ENCODE data around the gene HOXA4. TPM values are rescaled to one million over a fixed set of nuclear protein-coding genes. Genes with fewer than 3 reads are reported as not detected.

HOXA4 gene
- polyA plus RNA-seq, 1 donor (not counting 4 experiments of a cell fraction or from before 2014, with no cell fraction given) = 1.5 TPM

DNA sequence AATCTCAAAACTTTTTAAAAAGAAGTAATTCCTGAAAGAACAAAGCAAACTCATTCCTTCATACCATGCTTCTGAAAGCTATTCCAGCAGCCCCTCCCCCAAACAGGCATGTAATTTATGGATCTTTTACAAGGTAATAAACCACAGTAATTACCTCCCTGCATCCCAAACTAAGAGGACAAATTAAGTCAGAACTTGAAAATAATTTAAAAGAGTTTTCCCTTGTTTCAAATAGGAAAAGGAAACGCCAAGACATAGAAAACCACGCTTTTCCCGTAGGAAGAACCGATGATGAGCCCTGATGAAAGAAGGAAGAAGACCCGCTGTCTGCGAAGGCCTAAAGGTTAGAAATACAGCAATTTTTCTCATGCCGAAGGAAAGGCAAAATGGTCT, 8.9 kb downstream of the HOXA4 start:
- no peak for FAIRE-seq
- H3K9me1 ChIP-seq (ENCODE audit: control insufficient read depth, extremely low read depth, insufficient read depth, low read length) = no peaks in the 10 kb centered on the region
- no peaks in the 10 kb centered on the region for H4K20me1 ChIP-seq (ENCODE audit: control insufficient read depth, extremely low read depth, insufficient read depth, low read length)
- H3K27me3 ChIP-seq (ENCODE audit: control insufficient read depth, extremely low read depth, insufficient read depth, low read length) = no peaks in the 10 kb centered on the region
- no peak overlapping the region for H3K27ac ChIP-seq (ENCODE audit: control insufficient read depth, insufficient read depth, low read length)
- no peak overlapping the region for H3K4me3 ChIP-seq (ENCODE audit: control insufficient read depth in 2 of 3, extremely low read depth in 1 of 3, insufficient read depth in 2 of 3, low read depth in 1 of 3, low read length in 3 of 3)
- DNase-seq (ENCODE audit: low read depth, low spot score) = no peak
- H3K79me2 ChIP-seq (ENCODE audit: control insufficient read depth, insufficient read depth, low read length) = peaks cover 6% of the 10 kb centered on the region
- H3K4me2 ChIP-seq (ENCODE audit: control insufficient read depth, extremely low read depth, insufficient read depth, low read depth, low read length) = no peak overlapping the region
- H2AFZ ChIP-seq (ENCODE audit: control insufficient read depth, low read length) = no peak overlapping the region
- H3K9me3 ChIP-seq (ENCODE audit: control insufficient read depth, low read depth, low read length) = no peaks in the 10 kb centered on the region
- H3K9ac ChIP-seq (ENCODE audit: control insufficient read depth, extremely low read depth, insufficient read depth, low read length) = peak overlapping the region; percentile 29
- TF ChIP-seq, protein P1, sequence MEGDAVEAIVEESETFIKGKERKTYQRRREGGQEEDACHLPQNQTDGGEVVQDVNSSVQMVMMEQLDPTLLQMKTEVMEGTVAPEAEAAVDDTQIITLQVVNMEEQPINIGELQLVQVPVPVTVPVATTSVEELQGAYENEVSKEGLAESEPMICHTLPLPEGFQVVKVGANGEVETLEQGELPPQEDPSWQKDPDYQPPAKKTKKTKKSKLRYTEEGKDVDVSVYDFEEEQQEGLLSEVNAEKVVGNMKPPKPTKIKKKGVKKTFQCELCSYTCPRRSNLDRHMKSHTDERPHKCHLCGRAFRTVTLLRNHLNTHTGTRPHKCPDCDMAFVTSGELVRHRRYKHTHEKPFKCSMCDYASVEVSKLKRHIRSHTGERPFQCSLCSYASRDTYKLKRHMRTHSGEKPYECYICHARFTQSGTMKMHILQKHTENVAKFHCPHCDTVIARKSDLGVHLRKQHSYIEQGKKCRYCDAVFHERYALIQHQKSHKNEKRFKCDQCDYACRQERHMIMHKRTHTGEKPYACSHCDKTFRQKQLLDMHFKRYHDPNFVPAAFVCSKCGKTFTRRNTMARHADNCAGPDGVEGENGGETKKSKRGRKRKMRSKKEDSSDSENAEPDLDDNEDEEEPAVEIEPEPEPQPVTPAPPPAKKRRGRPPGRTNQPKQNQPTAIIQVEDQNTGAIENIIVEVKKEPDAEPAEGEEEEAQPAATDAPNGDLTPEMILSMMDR (optimal IDR thresholded peaks at IDR 0.05 in 1 of 3, IDR thresholded peaks at IDR 0.05 in 1 of 3, conservative IDR thresholded peaks at IDR 0.05 in 1 of 3; ENCODE audit: extremely low read depth in 1 of 3, insufficient read depth in 2 of 3, low read length in 3 of 3) = no peak
- TF ChIP-seq EZH2 (IDR thresholded peaks at IDR 0.05; ENCODE audit: low read length) = no peak
- H3K4me1 ChIP-seq (ENCODE audit: control insufficient read depth, extremely low read depth, insufficient read depth, low read length) = no peaks in the 10 kb centered on the region
- dilution Hi-C loops (cut with MboI; ENCODE audit: extremely low pct_ligation_motif_present, low sequenced_read_pairs) = no loop called here
- peaks cover 5 to 6% of the 10 kb centered on the region in 2 experiments for H3K36me3 ChIP-seq (ENCODE audit: control insufficient read depth in 2 of 2, extremely low read depth in 1 of 2, insufficient read depth in 2 of 2, low read length in 2 of 2)

DNA sequence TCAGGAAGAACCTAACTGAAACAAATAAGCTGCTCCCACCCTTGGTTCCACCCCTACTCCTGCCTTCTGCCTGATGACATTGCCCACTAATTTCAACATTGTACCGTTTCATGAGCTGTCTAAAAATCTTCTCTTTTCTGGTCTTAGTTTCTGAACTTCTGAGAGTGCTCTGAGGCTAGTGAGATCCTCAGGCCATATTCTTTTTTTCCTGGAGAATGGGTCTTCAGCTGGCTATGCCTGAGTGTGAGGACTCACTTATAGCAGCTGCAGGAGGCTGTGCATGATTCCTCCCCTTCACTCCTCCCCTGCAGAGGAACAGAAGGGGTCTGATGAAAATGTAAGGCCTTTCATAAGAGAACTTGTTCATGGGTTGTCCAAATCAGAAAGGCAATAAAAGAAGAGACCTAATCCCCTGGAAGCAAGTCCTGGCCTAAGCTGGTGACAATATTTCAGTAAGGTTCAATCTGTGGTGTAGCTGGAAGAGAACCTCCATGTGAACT, 11.1 kb downstream of the HOXA4 start:
- H3K4me1 ChIP-seq (ENCODE audit: control insufficient read depth, extremely low read depth, insufficient read depth, low read length) = peaks cover 1% of the 10 kb centered on the region
- FAIRE-seq = no peak
- H3K4me2 ChIP-seq (ENCODE audit: control insufficient read depth, extremely low read depth, insufficient read depth, low read depth, low read length) = no peak overlapping the region
- H3K9me1 ChIP-seq (ENCODE audit: control insufficient read depth, extremely low read depth, insufficient read depth, low read length) = no peaks in the 10 kb centered on the region
- no peak for DNase-seq (ENCODE audit: low read depth, low spot score)
- dilution Hi-C loops (cut with MboI; ENCODE audit: extremely low pct_ligation_motif_present, low sequenced_read_pairs) = no loop called here
- H3K79me2 ChIP-seq (ENCODE audit: control insufficient read depth, insufficient read depth, low read length) = peaks cover 11% of the 10 kb centered on the region
- H3K4me3 ChIP-seq (ENCODE audit: control insufficient read depth in 2 of 3, extremely low read depth in 1 of 3, insufficient read depth in 2 of 3, low read depth in 1 of 3, low read length in 3 of 3) = no peak overlapping the region
- H3K27me3 ChIP-seq (ENCODE audit: control insufficient read depth, extremely low read depth, insufficient read depth, low read length) = no peaks in the 10 kb centered on the region
- TF ChIP-seq, protein P1 (optimal IDR thresholded peaks at IDR 0.05 in 1 of 3, IDR thresholded peaks at IDR 0.05 in 1 of 3, conservative IDR thresholded peaks at IDR 0.05 in 1 of 3; ENCODE audit: extremely low read depth in 1 of 3, insufficient read depth in 2 of 3, low read length in 3 of 3) = no peak
- TF ChIP-seq EZH2 (IDR thresholded peaks at IDR 0.05; ENCODE audit: low read length) = no peak
- no peak overlapping the region for H3K27ac ChIP-seq (ENCODE audit: control insufficient read depth, insufficient read depth, low read length)
- no peaks in the 10 kb centered on the region for H4K20me1 ChIP-seq (ENCODE audit: control insufficient read depth, extremely low read depth, insufficient read depth, low read length)
- H3K9me3 ChIP-seq (ENCODE audit: control insufficient read depth, low read depth, low read length) = no peaks in the 10 kb centered on the region
- no peak overlapping the region for H3K9ac ChIP-seq (ENCODE audit: control insufficient read depth, extremely low read depth, insufficient read depth, low read length)
- no peak overlapping the region for H2AFZ ChIP-seq (ENCODE audit: control insufficient read depth, low read length)
- peaks cover 5 to 6% of the 10 kb centered on the region in 2 experiments for H3K36me3 ChIP-seq (ENCODE audit: control insufficient read depth in 2 of 2, extremely low read depth in 1 of 2, insufficient read depth in 2 of 2, low read length in 2 of 2)
